ENCODE measurements around the gene INVS.

DNA sequence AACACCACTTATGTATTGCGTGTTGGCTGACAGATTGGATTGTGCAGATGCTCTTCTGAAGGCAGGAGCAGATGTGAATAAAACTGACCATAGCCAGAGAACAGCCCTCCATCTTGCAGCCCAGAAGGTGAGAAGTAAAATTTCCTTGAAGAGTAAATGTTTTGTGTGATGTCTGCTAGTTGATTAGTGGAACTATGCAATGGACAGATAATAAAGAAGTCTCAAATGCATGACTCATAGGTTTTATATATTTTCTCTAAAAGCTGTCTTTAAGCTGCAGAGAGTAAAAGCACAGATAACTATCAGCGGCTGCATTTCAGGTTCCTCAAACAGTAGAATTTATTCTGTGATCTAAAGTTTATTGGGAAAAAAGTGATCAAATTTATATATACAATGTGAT, 27.4 kb downstream of the INVS start:
- TF ChIP-seq, protein P1, sequence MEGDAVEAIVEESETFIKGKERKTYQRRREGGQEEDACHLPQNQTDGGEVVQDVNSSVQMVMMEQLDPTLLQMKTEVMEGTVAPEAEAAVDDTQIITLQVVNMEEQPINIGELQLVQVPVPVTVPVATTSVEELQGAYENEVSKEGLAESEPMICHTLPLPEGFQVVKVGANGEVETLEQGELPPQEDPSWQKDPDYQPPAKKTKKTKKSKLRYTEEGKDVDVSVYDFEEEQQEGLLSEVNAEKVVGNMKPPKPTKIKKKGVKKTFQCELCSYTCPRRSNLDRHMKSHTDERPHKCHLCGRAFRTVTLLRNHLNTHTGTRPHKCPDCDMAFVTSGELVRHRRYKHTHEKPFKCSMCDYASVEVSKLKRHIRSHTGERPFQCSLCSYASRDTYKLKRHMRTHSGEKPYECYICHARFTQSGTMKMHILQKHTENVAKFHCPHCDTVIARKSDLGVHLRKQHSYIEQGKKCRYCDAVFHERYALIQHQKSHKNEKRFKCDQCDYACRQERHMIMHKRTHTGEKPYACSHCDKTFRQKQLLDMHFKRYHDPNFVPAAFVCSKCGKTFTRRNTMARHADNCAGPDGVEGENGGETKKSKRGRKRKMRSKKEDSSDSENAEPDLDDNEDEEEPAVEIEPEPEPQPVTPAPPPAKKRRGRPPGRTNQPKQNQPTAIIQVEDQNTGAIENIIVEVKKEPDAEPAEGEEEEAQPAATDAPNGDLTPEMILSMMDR (IDR thresholded peaks at IDR 0.05) = no peak
- TF ChIP-seq EZH2 (IDR thresholded peaks at IDR 0.05; ENCODE audit: borderline replicate concordance, insufficient read depth, low read depth, low read length, poor library complexity, severe bottlenecking) = no peak
